ENCODE results near the gene KIF17. TPM values are rescaled to one million over a fixed set of nuclear protein-coding genes. Genes with fewer than 3 reads are reported as not detected.
A peak's percentile ranks its signal among the peaks of the same experiment; 100 is the strongest.

The KIF17 gene
- total RNA-seq, 1 donor from 2014 or later, result not detected

DNA sequence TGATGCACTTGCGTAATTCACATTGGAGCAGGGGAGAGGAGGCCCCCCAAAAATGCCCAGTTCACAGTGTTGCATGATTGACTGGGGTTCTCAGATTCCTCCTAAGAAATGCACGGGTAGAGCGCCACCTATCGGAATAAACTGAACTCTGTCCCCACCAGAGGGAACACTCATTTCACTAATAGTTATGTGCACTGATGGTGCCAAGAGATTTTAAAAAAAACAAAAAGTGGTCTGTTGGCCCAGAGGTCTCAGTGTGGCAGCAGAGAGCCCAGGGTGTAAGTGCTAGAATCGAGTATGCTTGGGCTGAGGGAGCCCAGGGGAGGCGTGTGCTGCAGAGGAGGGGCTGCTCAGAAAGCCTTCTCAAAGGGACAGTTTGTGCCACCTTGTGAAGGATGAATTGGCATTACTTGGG, 77.6 kb downstream of the KIF17 start:
- Mint-ChIP-seq H3K27ac (no peak overlapping the region), H3K4me1 (no peaks in the 10 kb centered on the region), H3K4me3 (no peak overlapping the region), H3K27me3 (no peaks in the 10 kb centered on the region), H3K9me3 (no peaks in the 10 kb centered on the region), H3K36me3 (ENCODE audit: low read depth) (peaks cover 1% of the 10 kb centered on the region)
- intact Hi-C loops (cut with micrococcal nuclease), result loop anchor here (1.0 kb wide), 2 partner anchors 65 to 118 kb away; no protein-coding TSS in a partner anchor
- peak; percentile 89 for DNase-seq

DNA sequence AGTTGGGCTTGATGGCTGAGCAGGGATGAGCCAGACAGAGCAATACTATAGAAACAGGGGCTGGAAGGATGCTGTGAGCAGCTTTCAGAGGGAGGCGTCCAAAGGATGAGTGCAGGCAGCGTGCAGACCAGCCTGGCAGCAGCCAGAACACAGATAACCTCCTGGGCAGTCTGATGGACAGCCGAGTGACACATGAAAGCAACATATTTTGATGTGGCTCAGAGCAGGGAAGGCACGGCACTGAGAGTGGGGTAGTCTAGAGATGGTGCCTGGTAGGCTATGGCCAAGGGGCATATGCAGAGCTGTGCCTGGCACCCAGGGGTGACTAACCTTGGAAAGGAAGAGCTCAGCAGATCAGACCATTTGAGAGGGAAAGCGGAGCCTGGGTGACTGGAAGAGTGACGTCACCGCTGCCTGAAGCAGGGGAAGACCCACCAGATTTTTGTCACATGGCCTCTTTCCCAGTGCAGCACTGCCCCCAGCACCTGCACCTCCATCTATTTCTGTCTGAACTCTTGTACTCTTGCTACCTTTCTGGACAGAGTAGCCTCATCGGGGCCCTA, 80.9 kb downstream of the KIF17 start:
- no peak for DNase-seq
- Mint-ChIP-seq H3K27me3 (no peaks in the 10 kb centered on the region), H3K4me3 (no peak overlapping the region), H3K4me1 (peaks cover 7% of the 10 kb centered on the region), H3K36me3 (ENCODE audit: low read depth) (peaks cover 1% of the 10 kb centered on the region), H3K9me3 (no peaks in the 10 kb centered on the region), H3K27ac (no peak overlapping the region)
- intact Hi-C loops (cut with micrococcal nuclease), result no loop called here

GRCh38 chr1:20634594-20635084, 83.2 kb downstream of the KIF17 start:
- peaks cover 6% of the 10 kb centered on the region for H3K27me3 Mint-ChIP-seq
- intact Hi-C loops (cut with micrococcal nuclease), result loop anchor here (1.0 to 5.0 kb wide), 2 partner anchors 27 to 127 kb away; partner anchors contain the start of genes DDOST and MUL1
- peaks cover 7% of the 10 kb centered on the region for H3K4me1 Mint-ChIP-seq
- peak; percentile 72 for DNase-seq
- peaks cover 1% of the 10 kb centered on the region for H3K36me3 Mint-ChIP-seq (ENCODE audit: low read depth)
- no peaks in the 10 kb centered on the region for H3K9me3 Mint-ChIP-seq
- H3K27ac Mint-ChIP-seq, result no peak overlapping the region
- H3K4me3 Mint-ChIP-seq, result peak overlapping the region; percentile 85

DNA sequence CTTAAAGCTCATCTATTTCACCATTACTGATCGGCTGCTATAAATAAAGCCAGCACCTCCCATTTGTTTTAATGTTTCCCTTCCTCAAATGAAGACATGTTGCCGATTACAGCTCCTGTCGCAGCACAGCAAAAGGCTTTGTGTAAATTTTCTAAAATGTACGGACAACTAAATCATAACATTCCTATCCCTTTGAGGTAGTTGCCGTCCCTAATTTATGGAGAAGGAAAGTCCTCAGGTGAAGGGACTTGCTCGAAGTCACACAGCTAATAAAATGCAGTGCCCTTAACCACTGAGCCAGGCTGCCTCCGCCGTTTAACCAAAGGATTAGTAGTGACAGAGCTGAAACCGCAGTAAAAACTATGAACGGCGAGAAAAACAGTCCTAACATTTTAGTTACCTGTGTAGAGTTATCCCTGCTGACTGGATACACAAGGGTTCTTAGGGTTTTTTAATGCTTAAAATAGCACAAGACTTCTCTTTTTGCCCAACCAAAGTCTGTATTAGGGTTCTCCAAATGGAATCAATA, 83.7 kb downstream of the KIF17 start:
- Mint-ChIP-seq H3K27me3 (peaks cover 8% of the 10 kb centered on the region), H3K4me1 (peaks cover 7% of the 10 kb centered on the region), H3K36me3 (ENCODE audit: low read depth) (peaks cover 1% of the 10 kb centered on the region), H3K4me3 (peak overlapping the region; percentile 85), H3K9me3 (no peaks in the 10 kb centered on the region), H3K27ac (peak overlapping the region; percentile 60)
- DNase-seq, result peak; percentile 73
- intact Hi-C loops (cut with micrococcal nuclease), result loop anchor here (1.0 to 5.0 kb wide), 2 partner anchors 27 to 127 kb away; partner anchors contain the start of genes DDOST and MUL1

DNA sequence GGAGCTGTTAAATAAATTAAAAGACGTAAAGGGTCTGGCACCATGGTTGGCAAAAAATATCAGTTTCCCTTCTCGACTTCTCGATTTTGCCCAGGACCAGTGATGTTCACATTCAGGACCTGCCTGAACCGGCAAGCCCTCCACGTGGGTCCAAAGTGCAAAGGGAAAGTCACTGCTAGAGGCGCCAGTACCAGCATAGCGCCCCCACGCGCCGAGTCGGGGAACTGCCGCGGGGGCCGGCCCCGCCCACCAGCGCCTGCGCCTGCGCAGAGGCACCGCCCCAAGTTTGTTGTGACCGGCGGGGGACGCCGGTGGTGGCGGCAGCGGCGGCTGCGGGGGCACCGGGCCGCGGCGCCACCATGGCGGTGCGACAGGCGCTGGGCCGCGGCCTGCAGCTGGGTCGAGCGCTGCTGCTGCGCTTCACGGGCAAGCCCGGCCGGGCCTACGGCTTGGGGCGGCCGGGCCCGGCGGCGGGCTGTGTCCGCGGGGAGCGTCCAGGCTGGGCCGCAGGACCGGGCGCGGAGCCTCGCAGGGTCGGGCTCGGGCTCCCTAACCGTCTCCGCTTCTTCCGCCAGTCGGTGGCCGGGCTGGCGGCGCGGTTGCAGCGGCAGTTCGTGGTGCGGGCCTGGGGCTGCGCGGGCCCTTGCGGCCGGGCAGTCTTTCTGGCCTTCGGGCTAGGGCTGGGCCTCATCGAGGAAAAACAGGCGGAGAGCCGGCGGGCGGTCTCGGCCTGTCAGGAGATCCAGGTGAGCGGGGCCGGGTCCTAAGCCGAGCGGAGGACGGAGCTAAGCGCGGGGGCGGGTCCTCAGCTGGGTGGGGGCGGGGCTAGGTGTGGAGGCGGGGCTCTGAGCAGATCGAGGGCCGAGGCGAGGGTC, 84.4 kb downstream of the KIF17 start, which contains the start of gene PINK1:
Gene PINK1, plus strand, starts transcription at position 269 of the 875 bp plus-strand sequence. Its CDS starts 91 bp downstream, at position 360.
- intact Hi-C loops (cut with micrococcal nuclease), result loop anchor here (1.0 to 5.0 kb wide), 2 partner anchors 28 to 126 kb away; partner anchors contain the start of genes DDOST and MUL1
- Mint-ChIP-seq H3K27me3 (peaks cover 10% of the 10 kb centered on the region), H3K27ac (peak within 1 kb of the TSS; percentile 60), H3K4me3 (peak within 1 kb of the TSS; percentile 85), H3K4me1 (peaks cover 7% of the 10 kb centered on the region), H3K9me3 (no peaks in the 10 kb centered on the region), H3K36me3 (ENCODE audit: low read depth) (no peaks in the 10 kb centered on the region)
- peak; percentile 98 for DNase-seq

GRCh38 chr1:20632386-20632785, 85.4 kb downstream of the KIF17 start:
- peak overlapping the region; percentile 70 for H3K4me3 Mint-ChIP-seq
- peaks cover 7% of the 10 kb centered on the region for H3K4me1 Mint-ChIP-seq
- intact Hi-C loops (cut with micrococcal nuclease), result loop anchor here (5.0 kb wide), 1 partner anchor 125 kb away; the partner anchor contains the start of gene MUL1
- no peaks in the 10 kb centered on the region for H3K36me3 Mint-ChIP-seq (ENCODE audit: low read depth)
- no peaks in the 10 kb centered on the region for H3K9me3 Mint-ChIP-seq
- H3K27ac Mint-ChIP-seq, result no peak overlapping the region
- H3K27me3 Mint-ChIP-seq, result peaks cover 15% of the 10 kb centered on the region
- no peak for DNase-seq

GRCh38 chr1:20630729-20631128, 87.1 kb downstream of the KIF17 start:
- intact Hi-C loops (cut with micrococcal nuclease), result loop anchor here (5.0 kb wide), 1 partner anchor 123 kb away; the partner anchor contains the start of gene MUL1
- H3K4me3 Mint-ChIP-seq, result no peak overlapping the region
- H3K4me1 Mint-ChIP-seq, result peaks cover 7% of the 10 kb centered on the region
- no peaks in the 10 kb centered on the region for H3K36me3 Mint-ChIP-seq (ENCODE audit: low read depth)
- no peaks in the 10 kb centered on the region for H3K9me3 Mint-ChIP-seq
- DNase-seq, result no peak
- peaks cover 18% of the 10 kb centered on the region for H3K27me3 Mint-ChIP-seq
- no peak overlapping the region for H3K27ac Mint-ChIP-seq

DNA sequence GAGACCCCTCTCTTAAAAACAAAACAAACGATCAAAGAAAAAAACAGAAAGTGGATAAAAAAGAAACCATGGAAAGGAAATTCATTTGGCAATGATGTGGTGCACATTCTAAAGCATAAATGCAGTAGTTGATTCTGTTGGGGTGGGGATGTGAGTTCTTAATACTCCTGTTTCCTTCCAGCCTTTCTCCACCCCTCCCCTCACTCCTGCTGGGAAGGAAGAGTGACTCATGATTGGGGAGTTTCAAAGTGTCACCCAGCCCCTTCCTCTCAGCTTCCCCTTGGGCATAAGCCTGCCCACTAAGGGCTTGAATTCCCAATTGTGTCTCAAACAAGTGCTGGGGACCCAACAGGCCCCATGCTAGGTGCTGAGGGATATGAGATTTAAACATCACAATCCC, 91.3 kb downstream of the KIF17 start:
- H3K36me3 Mint-ChIP-seq (ENCODE audit: low read depth), result no peaks in the 10 kb centered on the region
- peaks cover 21% of the 10 kb centered on the region for H3K27me3 Mint-ChIP-seq
- H3K4me1 Mint-ChIP-seq, result no peaks in the 10 kb centered on the region
- no peak overlapping the region for H3K4me3 Mint-ChIP-seq
- DNase-seq, result no peak
- H3K9me3 Mint-ChIP-seq, result no peaks in the 10 kb centered on the region
- no peak overlapping the region for H3K27ac Mint-ChIP-seq
- intact Hi-C loops (cut with micrococcal nuclease), result no loop called here

DNA sequence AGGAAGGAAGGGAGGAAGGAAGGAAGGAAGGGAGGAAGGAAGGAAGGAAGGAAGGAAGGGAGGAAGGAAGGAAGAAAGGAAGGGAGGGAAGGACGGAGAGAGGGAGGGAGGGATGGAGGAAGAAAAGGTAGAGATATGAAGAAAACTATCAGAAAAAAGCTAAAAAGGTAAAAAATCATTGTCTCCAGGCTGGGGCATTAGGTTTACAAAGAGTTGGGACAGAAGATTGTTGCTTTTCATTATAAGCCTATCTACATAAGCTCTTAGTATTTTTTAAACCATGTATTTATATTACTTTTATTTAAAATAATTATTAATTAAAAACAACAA, 91.7 kb downstream of the KIF17 start:
- no peaks in the 10 kb centered on the region for H3K4me1 Mint-ChIP-seq
- H3K36me3 Mint-ChIP-seq (ENCODE audit: low read depth), result no peaks in the 10 kb centered on the region
- peaks cover 19% of the 10 kb centered on the region for H3K27me3 Mint-ChIP-seq
- no peak overlapping the region for H3K4me3 Mint-ChIP-seq
- no peak for DNase-seq
- intact Hi-C loops (cut with micrococcal nuclease), result no loop called here
- no peaks in the 10 kb centered on the region for H3K9me3 Mint-ChIP-seq
- no peak overlapping the region for H3K27ac Mint-ChIP-seq

GRCh38 chr1:20625176-20626097, 92.4 kb downstream of the KIF17 start:
- no peaks in the 10 kb centered on the region for H3K4me1 Mint-ChIP-seq
- DNase-seq, result no peak

DNA sequence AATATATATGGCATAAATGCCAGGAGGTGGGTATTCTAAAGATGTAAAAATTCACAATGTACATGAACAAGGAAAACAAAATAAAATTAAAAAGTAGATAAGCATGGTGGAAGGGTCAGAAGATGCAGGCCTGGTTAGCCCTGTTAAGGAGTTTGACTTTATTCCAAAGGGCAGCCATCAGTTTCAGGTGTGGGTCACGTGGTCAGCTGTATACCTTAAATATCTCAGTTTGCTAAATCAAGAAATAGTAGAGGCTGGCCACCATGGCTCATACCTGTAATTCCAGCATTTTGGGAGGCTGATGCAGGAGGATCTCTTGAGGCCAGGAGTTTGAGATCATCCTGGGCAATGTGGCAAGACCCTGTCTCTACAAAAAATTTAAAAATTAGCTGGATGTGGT, 93.1 kb downstream of the KIF17 start:
- no peak for DNase-seq
- no peaks in the 10 kb centered on the region for H3K9me3 Mint-ChIP-seq
- peaks cover 15% of the 10 kb centered on the region for H3K27me3 Mint-ChIP-seq
- no peaks in the 10 kb centered on the region for H3K36me3 Mint-ChIP-seq (ENCODE audit: low read depth)
- no peak overlapping the region for H3K27ac Mint-ChIP-seq
- no peak overlapping the region for H3K4me3 Mint-ChIP-seq
- intact Hi-C loops (cut with micrococcal nuclease), result no loop called here
- H3K4me1 Mint-ChIP-seq, result no peaks in the 10 kb centered on the region

More at GRCh38 chr1:20625176-20626097, 92.4 kb downstream of the KIF17 start:
- no peak overlapping the region for H3K27ac Mint-ChIP-seq
- H3K27me3 Mint-ChIP-seq, result peaks cover 16% of the 10 kb centered on the region
- H3K36me3 Mint-ChIP-seq (ENCODE audit: low read depth), result no peaks in the 10 kb centered on the region
- no peaks in the 10 kb centered on the region for H3K9me3 Mint-ChIP-seq
- H3K4me3 Mint-ChIP-seq, result no peak overlapping the region
- intact Hi-C loops (cut with micrococcal nuclease), result no loop called here

DNA sequence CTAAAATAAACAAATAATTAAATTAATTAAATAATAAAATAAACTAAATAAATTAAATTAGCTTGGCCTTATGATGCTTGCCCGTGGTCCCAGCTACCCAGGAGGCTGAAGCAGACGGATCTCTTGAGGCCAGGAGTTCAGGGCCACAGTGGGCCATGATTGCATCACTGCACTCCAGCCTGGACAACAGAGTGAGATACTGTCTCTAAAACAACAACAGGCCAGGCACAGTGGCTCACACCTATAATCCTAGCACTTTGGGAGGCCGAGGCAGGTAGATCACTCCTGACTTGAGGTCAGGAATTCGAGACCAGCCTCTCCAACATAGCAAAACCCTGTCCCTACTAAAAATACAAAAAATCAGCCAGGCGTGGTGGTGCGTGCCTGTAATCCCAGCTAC, 96.8 kb downstream of the KIF17 start:
- DNase-seq, result no peak
- intact Hi-C loops (cut with micrococcal nuclease), result no loop called here
- Mint-ChIP-seq H3K4me1 (no peaks in the 10 kb centered on the region), H3K9me3 (no peaks in the 10 kb centered on the region), H3K4me3 (no peak overlapping the region), H3K36me3 (ENCODE audit: low read depth) (no peaks in the 10 kb centered on the region), H3K27ac (no peak overlapping the region), H3K27me3 (peaks cover 4% of the 10 kb centered on the region)

DNA sequence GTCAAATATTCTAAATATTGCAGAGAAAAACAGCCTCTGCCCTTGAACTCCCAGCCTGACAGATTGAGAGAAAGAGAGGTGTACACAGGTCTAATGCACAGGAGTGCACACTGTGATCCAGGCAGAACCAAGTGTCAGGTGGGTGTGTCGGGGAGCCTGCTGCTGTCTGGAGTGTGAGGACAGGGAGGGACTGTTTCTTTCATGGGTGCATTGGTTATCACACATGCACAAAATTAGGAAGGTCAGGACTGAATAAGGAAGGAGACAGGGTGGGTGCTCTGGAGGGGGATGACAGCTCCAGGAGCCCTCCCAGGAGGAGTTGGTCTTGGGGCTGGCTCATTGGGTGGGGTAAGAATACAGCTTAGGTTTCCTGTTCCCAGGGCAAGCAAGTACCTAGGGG, 97.8 kb downstream of the KIF17 start:
- no peaks in the 10 kb centered on the region for H3K4me1 Mint-ChIP-seq
- H3K27ac Mint-ChIP-seq, result no peak overlapping the region
- no peaks in the 10 kb centered on the region for H3K36me3 Mint-ChIP-seq (ENCODE audit: low read depth)
- H3K9me3 Mint-ChIP-seq, result no peaks in the 10 kb centered on the region
- H3K4me3 Mint-ChIP-seq, result no peak overlapping the region
- no peaks in the 10 kb centered on the region for H3K27me3 Mint-ChIP-seq
- DNase-seq, result no peak
- intact Hi-C loops (cut with micrococcal nuclease), result no loop called here
